Measurements from ENCODE around the gene GBX1. TPM values are rescaled to one million over a fixed set of nuclear protein-coding genes. Genes with fewer than 3 reads are reported as not detected.

GBX1 gene
- total and polyA plus RNA-seq, 12 donors, result not detected

GRCh38 chr7:151118108-151119054 lies 49.1 kb downstream of the GBX1 start:
- TF ChIP-seq, protein P1, sequence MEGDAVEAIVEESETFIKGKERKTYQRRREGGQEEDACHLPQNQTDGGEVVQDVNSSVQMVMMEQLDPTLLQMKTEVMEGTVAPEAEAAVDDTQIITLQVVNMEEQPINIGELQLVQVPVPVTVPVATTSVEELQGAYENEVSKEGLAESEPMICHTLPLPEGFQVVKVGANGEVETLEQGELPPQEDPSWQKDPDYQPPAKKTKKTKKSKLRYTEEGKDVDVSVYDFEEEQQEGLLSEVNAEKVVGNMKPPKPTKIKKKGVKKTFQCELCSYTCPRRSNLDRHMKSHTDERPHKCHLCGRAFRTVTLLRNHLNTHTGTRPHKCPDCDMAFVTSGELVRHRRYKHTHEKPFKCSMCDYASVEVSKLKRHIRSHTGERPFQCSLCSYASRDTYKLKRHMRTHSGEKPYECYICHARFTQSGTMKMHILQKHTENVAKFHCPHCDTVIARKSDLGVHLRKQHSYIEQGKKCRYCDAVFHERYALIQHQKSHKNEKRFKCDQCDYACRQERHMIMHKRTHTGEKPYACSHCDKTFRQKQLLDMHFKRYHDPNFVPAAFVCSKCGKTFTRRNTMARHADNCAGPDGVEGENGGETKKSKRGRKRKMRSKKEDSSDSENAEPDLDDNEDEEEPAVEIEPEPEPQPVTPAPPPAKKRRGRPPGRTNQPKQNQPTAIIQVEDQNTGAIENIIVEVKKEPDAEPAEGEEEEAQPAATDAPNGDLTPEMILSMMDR (IDR thresholded peaks at IDR 0.05), result no peak
- no peak for TF ChIP-seq POLR2A (IDR thresholded peaks at IDR 0.05)
- Histone ChIP-seq H3K36me3 (replicated peaks in 1 of 2) (peaks cover 0 to 52% of the 10 kb centered on the region in 2 donors), H3K9me3 (replicated peaks in 1 of 3) (no peaks in the 10 kb centered on the region), H3K27me3 (no peaks in the 10 kb centered on the region), H3K4me1 (replicated peaks in 1 of 2) (peaks cover 0 to 7% of the 10 kb centered on the region in 2 donors), H3K27ac (no peak overlapping the region), H3K4me3 (no peak overlapping the region)
- no peak for DNase-seq
- WGBS, 4 donors, result 94 to 95% (median 95%) methylated on average over 23 to 38 of the region's 38 CpGs
- intact Hi-C loops (cut with DNase I), result no loop called here

DNA sequence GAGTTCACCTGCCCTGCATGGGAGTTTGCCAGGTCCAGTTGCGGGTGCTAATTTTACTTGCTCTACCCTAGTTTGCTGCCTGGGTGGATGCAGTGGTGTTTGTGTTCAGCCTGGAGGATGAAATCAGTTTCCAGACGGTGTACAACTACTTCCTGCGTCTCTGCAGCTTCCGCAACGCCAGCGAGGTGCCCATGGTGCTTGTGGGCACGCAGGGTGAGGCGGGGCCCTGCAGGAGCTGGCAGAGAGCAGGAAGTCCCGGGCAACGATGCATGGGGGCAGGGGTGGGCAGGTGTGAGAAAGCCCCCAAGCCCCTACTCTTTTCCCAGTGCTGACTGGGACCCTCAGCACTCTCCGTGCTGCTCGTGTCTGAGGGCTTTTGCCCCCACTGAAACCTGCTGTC lies 49.9 kb downstream of the GBX1 start:
- no peaks in the 10 kb centered on the region for H3K9me3 ChIP-seq (replicated peaks in 1 of 3)
- peaks cover 0 to 7% of the 10 kb centered on the region in 2 donors for H3K4me1 ChIP-seq (replicated peaks in 1 of 2)
- WGBS, 4 donors, result 90 to 93% (median 92%) methylated on average over 2 to 12 of the region's 12 CpGs
- H3K27me3 ChIP-seq, result no peaks in the 10 kb centered on the region
- no peak overlapping the region for H3K4me3 ChIP-seq
- no peak overlapping the region for H3K27ac ChIP-seq
- no peak for DNase-seq
- peaks cover 0 to 44% of the 10 kb centered on the region in 2 donors for H3K36me3 ChIP-seq (replicated peaks in 1 of 2)
- intact Hi-C loops (cut with DNase I), result no loop called here
- TF ChIP-seq POLR2A (IDR thresholded peaks at IDR 0.05), result no peak
- TF ChIP-seq, protein P1 (IDR thresholded peaks at IDR 0.05), result no peak

DNA sequence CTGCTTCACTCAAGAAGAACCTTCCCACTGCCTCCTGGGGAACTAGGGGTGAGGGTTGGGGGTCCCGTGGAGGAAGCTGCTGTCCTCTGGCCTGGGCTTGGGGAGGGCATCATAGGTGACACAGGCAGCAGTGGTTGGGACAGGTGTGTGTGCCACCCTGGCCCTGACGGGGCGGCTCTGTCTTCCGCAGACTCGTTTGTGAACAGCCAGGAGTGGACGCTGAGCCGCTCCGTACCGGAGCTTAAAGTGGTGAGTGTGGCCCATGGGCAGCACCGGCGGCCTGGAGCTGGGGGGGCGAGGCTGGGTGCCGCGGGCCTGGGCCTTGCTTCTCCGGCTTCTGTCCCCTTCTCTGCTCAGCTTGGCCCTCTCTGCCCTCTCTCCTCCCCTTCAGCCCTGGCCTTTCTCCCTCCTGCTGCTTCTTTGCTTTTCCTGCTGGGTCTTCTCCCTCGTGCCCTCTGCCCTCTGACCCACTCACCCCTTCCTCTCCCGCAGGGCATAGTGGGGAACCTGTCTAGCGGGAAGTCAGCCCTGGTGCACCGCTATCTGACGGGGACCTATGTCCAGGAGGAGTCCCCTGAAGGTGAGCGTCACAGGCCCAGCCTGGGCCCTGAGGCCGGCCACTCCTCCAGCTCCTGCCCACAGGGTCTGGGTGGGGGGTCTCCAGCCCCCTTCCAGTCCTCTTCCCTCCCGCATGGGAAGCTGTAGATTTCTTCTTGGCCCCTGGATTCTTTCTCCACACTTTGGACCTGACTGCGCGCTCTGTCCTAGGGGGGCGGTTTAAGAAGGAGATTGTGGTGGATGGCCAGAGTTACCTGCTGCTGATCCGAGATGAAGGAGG lies 50.7 kb downstream of the GBX1 start:
- Histone ChIP-seq H3K9me3 (replicated peaks in 1 of 3) (no peaks in the 10 kb centered on the region), H3K4me3 (no peak overlapping the region), H3K27ac (no peak overlapping the region), H3K4me1 (replicated peaks in 1 of 2) (peaks cover 0 to 7% of the 10 kb centered on the region in 2 donors), H3K27me3 (no peaks in the 10 kb centered on the region), H3K36me3 (replicated peaks in 1 of 2) (peaks cover 0 to 43% of the 10 kb centered on the region in 2 donors)
- 92 to 95% (median 94%) methylated on average over 17 to 27 of the region's 27 CpGs for WGBS, 4 donors
- no peak for DNase-seq
- TF ChIP-seq, protein P1 (IDR thresholded peaks at IDR 0.05), result no peak
- no peak for TF ChIP-seq POLR2A (IDR thresholded peaks at IDR 0.05)
- intact Hi-C loops (cut with DNase I), result no loop called here

DNA sequence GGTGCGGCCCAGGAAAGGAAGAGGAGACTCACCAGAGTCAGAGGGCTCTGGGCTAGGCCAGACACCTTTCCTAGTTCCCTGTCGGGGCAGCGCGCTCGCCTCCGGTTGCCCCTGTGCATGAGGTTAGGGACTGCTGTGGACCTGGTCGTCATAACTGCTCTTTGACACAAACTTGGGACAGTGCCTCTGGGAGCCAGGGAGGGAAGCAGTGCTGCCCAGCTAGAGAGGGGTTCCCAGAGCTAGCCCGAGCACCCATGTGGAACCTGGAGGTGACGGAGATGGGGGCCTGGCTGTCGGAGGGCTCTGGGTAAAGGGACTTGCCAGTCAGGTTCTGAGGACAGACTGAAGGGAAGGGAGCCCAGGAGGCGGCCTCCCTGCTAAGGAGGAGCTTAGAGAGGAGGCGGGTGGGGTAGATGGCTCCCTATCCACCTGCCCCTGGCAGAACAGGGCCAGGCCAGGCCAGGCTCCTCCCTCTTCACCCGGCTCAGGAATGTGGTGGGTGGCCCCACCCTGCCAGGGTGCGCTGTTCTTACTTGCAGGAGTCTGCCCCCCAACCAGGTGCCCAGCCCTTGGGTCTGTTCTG lies 51.6 kb downstream of the GBX1 start:
- 81 to 95% (median 87%) methylated on average over 5 to 14 of the region's 14 CpGs for WGBS, 4 donors
- H3K4me3 ChIP-seq, result no peak overlapping the region
- H3K36me3 ChIP-seq (replicated peaks in 1 of 2), result peaks cover 0 to 34% of the 10 kb centered on the region in 2 donors
- H3K27ac ChIP-seq, result no peak overlapping the region
- H3K9me3 ChIP-seq (replicated peaks in 1 of 3), result no peaks in the 10 kb centered on the region
- H3K4me1 ChIP-seq (replicated peaks in 1 of 2), result peaks cover 0 to 7% of the 10 kb centered on the region in 2 donors
- intact Hi-C loops (cut with DNase I), result no loop called here
- H3K27me3 ChIP-seq, result no peaks in the 10 kb centered on the region
- TF ChIP-seq POLR2A (IDR thresholded peaks at IDR 0.05), result no peak
- TF ChIP-seq, protein P1 (IDR thresholded peaks at IDR 0.05), result no peak
- no peak for DNase-seq

Measured in adrenal gland (tissue), 12 donors.